SK-N-SH treated with all-trans-retinoic acid at 6 μM for 48 hours (cell line): ENCODE measurements around the gene COX7A2L.

Source experiments
- ATAC-seq: fragments of 200-7000 bp; cut with Tn5 transposase; 3 replicates; pipeline ENCODE4 v1.9.1; 2020; ENCODE audit warnings: mild to moderate bottlenecking, moderate library complexity
- ARNTL ChIP-seq: fragments of 450-650 bp; formaldehyde crosslinking; IDR thresholded peaks from 2 replicates; pipeline ENCODE4 v1.5.0; 2020; ENCODE audit warnings: low read depth, mild to moderate bottlenecking, moderate library complexity, borderline replicate concordance
- BACH2 ChIP-seq: fragments of 250-450 bp; sonication (Bioruptor Pico); IDR thresholded peaks from 2 replicates; pipeline ENCODE4 v1.9.0; 2021; ENCODE audit warnings: mild to moderate bottlenecking, borderline replicate concordance
- CREB5 ChIP-seq: fragments of 250-450 bp; sonication (Bioruptor Pico); IDR thresholded peaks from 2 replicates; pipeline ENCODE4 v1.5.1; 2020; ENCODE audit warnings: low read depth, mild to moderate bottlenecking, moderate library complexity
- CSDC2 ChIP-seq: fragments of 250-450 bp; sonication (Bioruptor Pico); IDR thresholded peaks from 2 replicates; pipeline ENCODE4 v1.5.0; 2020; ENCODE audit warnings: mild to moderate bottlenecking, moderate library complexity
- CSRNP3 ChIP-seq: fragments of 250-450 bp; sonication (Bioruptor Pico); IDR thresholded peaks from 2 replicates; pipeline ENCODE4 v1.5.1; 2021; ENCODE audit warnings: mild to moderate bottlenecking, moderate library complexity
- ESRRG ChIP-seq: fragments of 250-450 bp; sonication (Bioruptor Pico); IDR thresholded peaks from 2 replicates; pipeline ENCODE4 v1.6.1; 2021; ENCODE audit warnings: mild to moderate bottlenecking
- GLIS3 ChIP-seq: fragments of 250-450 bp; sonication (Bioruptor Pico); IDR thresholded peaks from 2 replicates; pipeline ENCODE4 v1.5.0; 2020; ENCODE audit warnings: mild to moderate bottlenecking, moderate library complexity
- ISL1 ChIP-seq: fragments of 250-450 bp; sonication (Bioruptor Pico); IDR thresholded peaks from 2 replicates; pipeline ENCODE4 v2.1.2; 2022; ENCODE audit warnings: mild to moderate bottlenecking, moderate library complexity
- OSR1 ChIP-seq: fragments of 250-450 bp; sonication (Bioruptor Pico); IDR thresholded peaks from 2 replicates; pipeline ENCODE4 v1.8.0; 2022; ENCODE audit warnings: moderate library complexity, mild to moderate bottlenecking, inconsistent platforms
- PATZ1 ChIP-seq: fragments of 250-450 bp; sonication (Bioruptor Pico); IDR thresholded peaks from 2 replicates; pipeline ENCODE4 v1.8.0; 2020; ENCODE audit warnings: mild to moderate bottlenecking, moderate library complexity, borderline replicate concordance
- POU6F1 ChIP-seq: fragments of 250-450 bp; sonication (Bioruptor Pico); IDR thresholded peaks from 2 replicates; pipeline ENCODE4 v1.8.0; 2021; ENCODE audit warnings: low read depth, mild to moderate bottlenecking, moderate library complexity, borderline replicate concordance
- PPARA ChIP-seq: fragments of 250-450 bp; sonication (Bioruptor Pico); IDR thresholded peaks from 2 replicates; pipeline ENCODE4 v1.5.0; 2020; ENCODE audit warnings: mild to moderate bottlenecking, borderline replicate concordance
- RARB ChIP-seq: fragments of 250-450 bp; sonication (Bioruptor Pico); IDR thresholded peaks from 2 replicates; pipeline ENCODE4 v1.8.0; 2021; ENCODE audit warnings: mild to moderate bottlenecking, moderate library complexity
- SNAI2 ChIP-seq: fragments of 250-450 bp; sonication (Bioruptor Pico); IDR thresholded peaks from 2 replicates; pipeline ENCODE4 v1.5.0; 2020; ENCODE audit warnings: mild to moderate bottlenecking, moderate library complexity
- TCF4 ChIP-seq: fragments of 250-450 bp; sonication (Bioruptor Pico); IDR thresholded peaks from 2 replicates; pipeline ENCODE4 v1.8.0; 2021; ENCODE audit warnings: mild to moderate bottlenecking, moderate library complexity, borderline replicate concordance
- TOX ChIP-seq: fragments of 250-450 bp; sonication (Bioruptor Pico); IDR thresholded peaks from 2 replicates; pipeline ENCODE4 v1.8.0; 2021; ENCODE audit warnings: mild to moderate bottlenecking, moderate library complexity, borderline replicate concordance
- TSHZ2 ChIP-seq: fragments of 250-450 bp; sonication (Bioruptor Pico); IDR thresholded peaks from 2 replicates; pipeline ENCODE4 v1.5.0; 2020; ENCODE audit warnings: mild to moderate bottlenecking, moderate library complexity
- ZC3H10 ChIP-seq: fragments of 250-450 bp; sonication (Bioruptor Pico); IDR thresholded peaks from 2 replicates; pipeline ENCODE4 v1.5.1; 2021; ENCODE audit warnings: mild to moderate bottlenecking, moderate library complexity
- ZFP3 ChIP-seq: fragments of 250-450 bp; sonication (Bioruptor Pico); IDR thresholded peaks from 2 replicates; pipeline ENCODE4 v1.5.0; 2020; ENCODE audit warnings: mild to moderate bottlenecking, moderate library complexity
- ZFP30 ChIP-seq: fragments of 450-650 bp; formaldehyde crosslinking; IDR thresholded peaks from 2 replicates; pipeline ENCODE4 v1.5.0; 2022; ENCODE audit warnings: mild to moderate bottlenecking, moderate library complexity
- ZNF565 ChIP-seq: fragments of 450-650 bp; formaldehyde crosslinking; conservative IDR thresholded peaks from 2 replicates; pipeline ENCODE4 v1.5.0; 2020; ENCODE audit warnings: low read depth, mild to moderate bottlenecking, moderate library complexity
- ZNF70 ChIP-seq: fragments of 450-650 bp; formaldehyde crosslinking; IDR thresholded peaks from 2 replicates; pipeline ENCODE4 v1.5.0; 2020; ENCODE audit warnings: mild to moderate bottlenecking, moderate library complexity
- ZNF8 ChIP-seq: fragments of 450-650 bp; formaldehyde crosslinking; IDR thresholded peaks from 2 replicates; pipeline ENCODE4 v1.5.0; 2020; ENCODE audit warnings: mild to moderate bottlenecking, moderate library complexity

The COX7A2L gene

GRCh38 chr2:42351864-42352263, 9.2 kb downstream of the COX7A2L start:
- no peak for ATAC-seq
- no peak for TF ChIP-seq BACH2 (CRISPR knock-in tag)
- no peak for TF ChIP-seq TSHZ2 (CRISPR knock-in tag)
- no peak for TF ChIP-seq ESRRG (CRISPR knock-in tag)
- TF ChIP-seq ZNF8 (CRISPR knock-in tag) = no peak
- TF ChIP-seq PATZ1 = no peak
- no peak for TF ChIP-seq ZC3H10 (CRISPR knock-in tag)
- no peak for TF ChIP-seq ZFP30
- no peak for TF ChIP-seq TOX (CRISPR knock-in tag)
- TF ChIP-seq TCF4 = no peak
- TF ChIP-seq SNAI2 (CRISPR knock-in tag) = no peak
- no peak for TF ChIP-seq POU6F1 (CRISPR knock-in tag)
- TF ChIP-seq PPARA = no peak
- TF ChIP-seq CSDC2 (CRISPR knock-in tag) = no peak
- no peak for TF ChIP-seq OSR1
- no peak for TF ChIP-seq ARNTL (CRISPR knock-in tag)
- no peak for TF ChIP-seq CREB5 (CRISPR knock-in tag)
- no peak for TF ChIP-seq ZNF565 (CRISPR knock-in tag)
- TF ChIP-seq RARB (CRISPR knock-in tag) = no peak

GRCh38 chr2:42350434-42351063, 10.5 kb downstream of the COX7A2L start:
- ATAC-seq = no peak
- TF ChIP-seq TSHZ2 (CRISPR knock-in tag) (no peak), ZC3H10 (CRISPR knock-in tag) (no peak), ARNTL (CRISPR knock-in tag) (no peak), BACH2 (CRISPR knock-in tag) (no peak), GLIS3 (CRISPR knock-in tag) (no peak), PPARA (no peak), OSR1 (no peak), SNAI2 (CRISPR knock-in tag) (no peak), TOX (CRISPR knock-in tag) (no peak), ZNF565 (CRISPR knock-in tag) (no peak), ZFP30 (no peak), ISL1 (no peak), CSDC2 (CRISPR knock-in tag) (no peak), TCF4 (no peak), POU6F1 (CRISPR knock-in tag) (no peak), CSRNP3 (CRISPR knock-in tag) (no peak), ZFP3 (no peak), ZNF70 (CRISPR knock-in tag) (no peak)
